HepG2 (cell line): Measurements from ENCODE around the gene MT4. TPM values are rescaled to one million over a fixed set of nuclear protein-coding genes. Genes with fewer than 3 reads are reported as not detected.

Experiments
- ASH2L ChIP-seq: fragments of 300-600, 200-600 bp; sonication (generic); IDR thresholded peaks from 2 replicates; pipeline ENCODE4 v1.7.0; 2017; ENCODE audit warnings: low read depth, mild to moderate bottlenecking, moderate library complexity, mixed read lengths, low read length; ENCODE audit not compliant: insufficient read length
- ATF2 ChIP-seq: sonication (generic); formaldehyde crosslinking; IDR thresholded peaks from 2 replicates; pipeline ENCODE4 v1.4.0; 2020; ENCODE audit warnings: missing genetic modification reagents
- GTF3A ChIP-seq: sonication (generic); formaldehyde crosslinking; conservative IDR thresholded peaks from 2 replicates; pipeline ENCODE4 v1.4.0; 2020; ENCODE audit warnings: mild to moderate bottlenecking, missing genetic modification reagents
- HNF1A ChIP-seq, 2 experiments: sonication (generic) in 1 of 2; formaldehyde crosslinking in 1 of 2; IDR thresholded peaks; 2 replicates each; pipeline versions ENCODE4 v1.4.0 to v1.6.1; 2016 to 2020; ENCODE audit warnings: borderline replicate concordance in 1 of 2, low read depth in 1 of 2, mild to moderate bottlenecking in 1 of 2, missing genetic modification reagents in 1 of 2
- HNF4A ChIP-seq: sonication (generic); formaldehyde crosslinking; IDR thresholded peaks from 2 replicates; pipeline ENCODE4 v1.4.0; 2020; ENCODE audit warnings: missing genetic modification reagents
- JUN ChIP-seq: sonication (generic); formaldehyde crosslinking; IDR thresholded peaks from 2 replicates; pipeline ENCODE4 v1.4.0; 2020; ENCODE audit warnings: mild to moderate bottlenecking, missing genetic modification reagents
- NR2F1 ChIP-seq, 2 experiments: fragments of 450-650 bp in 1 of 2; formaldehyde crosslinking in 1 of 2; IDR thresholded peaks; 2 replicates each; pipeline versions ENCODE4 v1.5.0 to v1.6.1; 2016 to 2020; ENCODE audit warnings: mild to moderate bottlenecking in 1 of 2, missing compliant biosample characterization in 1 of 2, missing genetic modification reagents in 1 of 2, moderate library complexity in 1 of 2
- SALL2 ChIP-seq: sonication (generic); formaldehyde crosslinking; IDR thresholded peaks from 2 replicates; pipeline ENCODE4 v1.8.1; 2023; ENCODE audit warnings: mild to moderate bottlenecking, missing genetic modification reagents, inconsistent platforms
- TGIF2 ChIP-seq: IDR thresholded peaks from 2 replicates; pipeline ENCODE4 v1.6.1; 2016; ENCODE audit warnings: control low read depth, missing compliant biosample characterization
- YEATS4 ChIP-seq: sonication (generic); formaldehyde crosslinking; IDR thresholded peaks from 2 replicates; pipeline ENCODE4 v1.4.0; 2020; ENCODE audit warnings: missing genetic modification reagents, borderline replicate concordance
- ZBTB2 ChIP-seq: sonication (generic); formaldehyde crosslinking; IDR thresholded peaks from 2 replicates; pipeline ENCODE4 v1.8.0; 2022; ENCODE audit warnings: low read depth, missing genetic modification reagents
- ZMYM4 ChIP-seq: sonication (generic); formaldehyde crosslinking; IDR thresholded peaks from 2 replicates; pipeline ENCODE4 v1.8.1; 2023; ENCODE audit warnings: mild to moderate bottlenecking, missing genetic modification reagents
- ZNF484 ChIP-seq: sonication (generic); formaldehyde crosslinking; IDR thresholded peaks from 2 replicates; pipeline ENCODE4 v1.5.1; 2020; ENCODE audit warnings: mild to moderate bottlenecking, low read depth, missing genetic modification reagents, borderline replicate concordance
- ZNF577 ChIP-seq: sonication (generic); formaldehyde crosslinking; IDR thresholded peaks from 2 replicates; pipeline ENCODE4 v1.4.0; 2020; ENCODE audit warnings: mild to moderate bottlenecking, low read depth, missing genetic modification reagents, borderline replicate concordance
- ZNF639 ChIP-seq: conservative IDR thresholded peaks from 2 replicates; pipeline ENCODE4 v1.6.1; 2018; ENCODE audit warnings: missing genetic modification reagents
- ZNF770 ChIP-seq: sonication (generic); formaldehyde crosslinking; IDR thresholded peaks from 2 replicates; pipeline ENCODE4 v1.5.0; 2020; ENCODE audit warnings: mild to moderate bottlenecking, missing genetic modification reagents
- ZSCAN25 ChIP-seq: sonication (generic); formaldehyde crosslinking; IDR thresholded peaks from 2 replicates; pipeline ENCODE4 v1.8.0; 2022; ENCODE audit warnings: mild to moderate bottlenecking, missing genetic modification reagents
- polyA plus RNA-seq, 8 experiments: library from polyadenylated mRNA; depleted of rRNA in 3 of 8; stranded (reverse) in 7 of 8; unstranded in 1 of 8; fragments of >200 nt; fragmentation: Illumina TruSeq in 4 of 8; extraction: Trizol in 4 of 8; gene quantifications; 2 replicates each; pipeline versions ENCODE4 v1.2.1 to v1.2.3, GENCODE V29; 2011 to 2016; ENCODE audit warnings: low read depth in 4 of 8, missing spikeins in 1 of 8, mixed read lengths in 1 of 8; ENCODE audit not compliant: insufficient read depth in 1 of 8
- total RNA-seq, 5 experiments: library from RNA; depleted of rRNA; stranded (reverse); fragments of >200 nt; fragmentation: Illumina TruSeq; extraction: Trizol; gene quantifications; 2 replicates each; pipeline ENCODE4 v1.2.3, GENCODE V29; 2016; ENCODE audit warnings: low read depth in 1 of 5

Gene MT4
- total and polyA plus RNA-seq, 2 of the 13 experiments (the other 11 are each of a cell fraction or from before 2014, with no cell fraction given), result not detected

GRCh38 chr16:56538331-56538730 is 26.5 kb upstream of the MT4 start (continued):
- TF ChIP-seq HNF1A (IDR thresholded peaks at IDR 0.05; ENCODE audit: low read depth) (peak; percentile 43; the same call in 1 of the 2 replicates), HNF1A (CRISPR knock-in tag; IDR thresholded peaks at IDR 0.05; ENCODE audit: borderline replicate concordance) (peak; percentile 70; the same call in 1 of the 2 replicates), ZMYM4 (peak; percentile 66), GTF3A (CRISPR knock-in tag) (no peak), ZBTB2 (CRISPR knock-in tag) (no peak), ZNF770 (CRISPR knock-in tag) (peak; percentile 33; the same call in 1 of the 2 replicates), ZSCAN25 (CRISPR knock-in tag) (no peak), JUN (CRISPR knock-in tag) (peak; percentile 51; the same call in 1 of the 2 replicates), ZNF639 (CRISPR knock-in tag) (no peak), ZNF577 (no peak), SALL2 (no peak), ZNF484 (CRISPR knock-in tag) (no peak), ATF2 (CRISPR knock-in tag) (peak; percentile 55; the same call in 1 of the 2 replicates), HNF4A (CRISPR knock-in tag) (peak; percentile 60), YEATS4 (CRISPR knock-in tag) (no peak), ASH2L (peak; percentile 29), NR2F1 (CRISPR knock-in tag; IDR thresholded peaks at IDR 0.05) (peak; percentile 75 to 76), TGIF2 (CRISPR knock-in tag) (no peak)
